Occipital lobe (tissue), 2 donors: ENCODE data around the gene CLIC1. TPM values are rescaled to one million over a fixed set of nuclear protein-coding genes. Genes with fewer than 3 reads are reported as not detected.

ENCODE experiments used
- DNase-seq: peaks from one replicate; lab custom pipeline; 2025; lab: John Stamatoyannopoulos, UW
- total RNA-seq: library from RNA; depleted of rRNA; stranded (reverse); fragments of >200 nt; gene quantifications from one replicate; pipeline ENCODE4 v1.2.3, GENCODE V29; 2014

The CLIC1 gene
- total RNA-seq, result 35.2 TPM

- DNase-seq, result no peak
Observed at GRCh38 chr6:31736021-31736767, at the start of gene CLIC1. TSS of gene CLIC1 (minus strand) at chr6:31736530. CDS start at chr6:31736300, 230 bp downstream.

- DNase-seq, result no peak
Observed at GRCh38 chr6:31785475-31785874, 49.1 kb upstream of the CLIC1 start.

- no peak for DNase-seq
Observed at GRCh38 chr6:31784098-31784925, 48.0 kb upstream of the CLIC1 start.

GRCh38 chr6:31782126-31782855 lies 46.0 kb upstream of the CLIC1 start:
- no peak for DNase-seq

- DNase-seq, result no peak
Observed at GRCh38 chr6:31781244-31782125, 45.2 kb upstream of the CLIC1 start.

GRCh38 chr6:31780507-31781243 lies 44.3 kb upstream of the CLIC1 start:
- no peak for DNase-seq

GRCh38 chr6:31779908-31780307 lies 43.6 kb upstream of the CLIC1 start:
- DNase-seq, result no peak

- DNase-seq, result no peak
Observed at GRCh38 chr6:31778999-31779885, 42.9 kb upstream of the CLIC1 start.

- DNase-seq, result no peak
Observed at GRCh38 chr6:31778193-31778592, 41.9 kb upstream of the CLIC1 start.

- DNase-seq, result no peak
Observed at GRCh38 chr6:31777667-31778050, 41.3 kb upstream of the CLIC1 start.

GRCh38 chr6:31776989-31777666 lies 40.8 kb upstream of the CLIC1 start, which contains the start of gene VWA7:
TSS of gene VWA7 (minus strand) at chr6:31777328. CDS start at chr6:31776779, 549 bp downstream.
- DNase-seq, result peak; percentile 50

- DNase-seq, result no peak
Observed at GRCh38 chr6:31776485-31776988, 40.2 kb upstream of the CLIC1 start.

- no peak for DNase-seq
Observed at GRCh38 chr6:31775633-31776484, 39.5 kb upstream of the CLIC1 start.

- DNase-seq, result no peak
Observed at GRCh38 chr6:31775184-31775583, 38.9 kb upstream of the CLIC1 start.

GRCh38 chr6:31771992-31772358 lies 35.6 kb upstream of the CLIC1 start:
- no peak for DNase-seq

- DNase-seq, result no peak
Observed at GRCh38 chr6:31770860-31771259, 34.5 kb upstream of the CLIC1 start.

GRCh38 chr6:31769684-31770371 lies 33.5 kb upstream of the CLIC1 start:
- DNase-seq, result no peak
